Activated naive CD4-positive, alpha-beta T cell treated with anti-CD3 and anti-CD28 coated beads for 36 hours (primary cell): Measurements from ENCODE around the gene OPN1LW. TPM values are rescaled to one million over a fixed set of nuclear protein-coding genes. Genes with fewer than 3 reads are reported as not detected.

ENCODE experiments used
- CTCF ChIA-PET: fragments of 350-600 bp; sonication (Branson Sonifier 250); formaldehyde crosslinking; loops from one replicate; lab custom pipeline; 2021; ENCODE audit warnings: antibody characterized with exemption; lab: Charles Lee
- DNase-seq: peaks from one replicate; pipeline ENCODE4 v3.0.0-alpha.2; 2020
- H3K27ac Mint-ChIP-seq: one replicate; pipeline ENCODE4 v1.8.0; 2021; ENCODE audit warnings: mild to moderate bottlenecking, mixed read lengths
- H3K27me3 Mint-ChIP-seq: one replicate; pipeline ENCODE4 v1.8.0; 2021; ENCODE audit warnings: low read depth, mixed read lengths
- H3K36me3 Mint-ChIP-seq: one replicate; pipeline ENCODE4 v1.8.0; 2021; ENCODE audit warnings: low read depth, mixed read lengths
- H3K4me1 Mint-ChIP-seq: one replicate; pipeline ENCODE4 v1.8.0; 2021; ENCODE audit warnings: low read depth, mixed read lengths
- H3K4me3 Mint-ChIP-seq: one replicate; pipeline ENCODE4 v1.8.0; 2021; ENCODE audit warnings: mild to moderate bottlenecking, moderate library complexity, mixed read lengths
- H3K9me3 Mint-ChIP-seq: one replicate; pipeline ENCODE4 v1.8.0; 2021; ENCODE audit warnings: mixed read lengths
- intact Hi-C: fragments of 100-400 bp; cut with micrococcal nuclease; formaldehyde crosslinking; loops from one replicate; pipeline ENCODE4 v1.15.1; 2023
- total RNA-seq, 2 experiments: library from RNA; stranded (reverse); gene quantifications; one replicate each; pipeline ENCODE4 v1.2.3, GENCODE V29; 2021

The OPN1LW gene
- total RNA-seq, 2 experiments from 2014 or later = not detected

GRCh38 chrX:154117566-154117965, 26.5 kb upstream of the OPN1LW start:
- H3K4me3 Mint-ChIP-seq = no peak overlapping the region
- DNase-seq = no peak
- intact Hi-C loops = no loop called here
- H3K36me3 Mint-ChIP-seq = no peaks in the 10 kb centered on the region
- H3K9me3 Mint-ChIP-seq = no peaks in the 10 kb centered on the region
- no peak overlapping the region for H3K27ac Mint-ChIP-seq
- peaks cover 6% of the 10 kb centered on the region for H3K4me1 Mint-ChIP-seq
- CTCF ChIA-PET = interaction anchor here (0.7 kb wide), 1 partner anchor 417 kb away, joined by 3 read pairs; no protein-coding TSS in a partner anchor
- no peaks in the 10 kb centered on the region for H3K27me3 Mint-ChIP-seq

- no peak overlapping the region for H3K27ac Mint-ChIP-seq
- CTCF ChIA-PET = interaction anchor here (1.2 kb wide), 1 partner anchor 28 kb away, joined by 3 read pairs; no protein-coding TSS in a partner anchor
- no peak for DNase-seq
- intact Hi-C loops = no loop called here
- no peaks in the 10 kb centered on the region for H3K36me3 Mint-ChIP-seq
- H3K27me3 Mint-ChIP-seq = no peaks in the 10 kb centered on the region
- no peak overlapping the region for H3K4me3 Mint-ChIP-seq
- H3K4me1 Mint-ChIP-seq = peaks cover 14% of the 10 kb centered on the region
- H3K9me3 Mint-ChIP-seq = no peaks in the 10 kb centered on the region
Measured at GRCh38 chrX:154120567-154120966, 23.5 kb upstream of the OPN1LW start.

GRCh38 chrX:154121207-154121606, 22.8 kb upstream of the OPN1LW start:
- no peak for DNase-seq
- no peak overlapping the region for H3K4me3 Mint-ChIP-seq
- no peaks in the 10 kb centered on the region for H3K36me3 Mint-ChIP-seq
- H3K27me3 Mint-ChIP-seq = no peaks in the 10 kb centered on the region
- CTCF ChIA-PET = interaction anchor here (1.2 kb wide), 1 partner anchor 29 kb away, joined by 3 read pairs; no protein-coding TSS in a partner anchor
- no peaks in the 10 kb centered on the region for H3K9me3 Mint-ChIP-seq
- H3K27ac Mint-ChIP-seq = no peak overlapping the region
- intact Hi-C loops = no loop called here
- peaks cover 13% of the 10 kb centered on the region for H3K4me1 Mint-ChIP-seq

- H3K36me3 Mint-ChIP-seq = no peaks in the 10 kb centered on the region
- no peak overlapping the region for H3K4me3 Mint-ChIP-seq
- intact Hi-C loops = no loop called here
- H3K4me1 Mint-ChIP-seq = peaks cover 13% of the 10 kb centered on the region
- H3K27ac Mint-ChIP-seq = no peak overlapping the region
- CTCF ChIA-PET = interaction anchor here (0.9 kb wide), 1 partner anchor 22 kb away, joined by 3 read pairs; no protein-coding TSS in a partner anchor
- no peaks in the 10 kb centered on the region for H3K27me3 Mint-ChIP-seq
- H3K9me3 Mint-ChIP-seq = no peaks in the 10 kb centered on the region
- no peak for DNase-seq
Measured at GRCh38 chrX:154121961-154122360, 22.1 kb upstream of the OPN1LW start.

- peak overlapping the region; percentile 36 for H3K27ac Mint-ChIP-seq
- no peaks in the 10 kb centered on the region for H3K9me3 Mint-ChIP-seq
- H3K4me3 Mint-ChIP-seq = peak overlapping the region; percentile 23
- H3K36me3 Mint-ChIP-seq = no peaks in the 10 kb centered on the region
- intact Hi-C loops = no loop called here
- peak; percentile 36 for DNase-seq
- H3K27me3 Mint-ChIP-seq = no peaks in the 10 kb centered on the region
- peaks cover 13% of the 10 kb centered on the region for H3K4me1 Mint-ChIP-seq
- CTCF ChIA-PET = interaction anchor here (0.5 to 2.3 kb wide), 5 partner anchors 14 to 188 kb away, joined by 3 to 8 read pairs (median 4); no protein-coding TSS in a partner anchor
Measured at GRCh38 chrX:154123241-154124219, 20.5 kb upstream of the OPN1LW start.

GRCh38 chrX:154125391-154126040, 18.5 kb upstream of the OPN1LW start:
- no peaks in the 10 kb centered on the region for H3K27me3 Mint-ChIP-seq

GRCh38 chrX:154126101-154126500, 17.9 kb upstream of the OPN1LW start:
- DNase-seq = no peak
- Mint-ChIP-seq H3K9me3 (no peaks in the 10 kb centered on the region), H3K36me3 (no peaks in the 10 kb centered on the region), H3K4me1 (peaks cover 13% of the 10 kb centered on the region), H3K27me3 (no peaks in the 10 kb centered on the region), H3K4me3 (no peak overlapping the region), H3K27ac (no peak overlapping the region)
- intact Hi-C loops = no loop called here
- CTCF ChIA-PET = interaction anchor here (1.2 to 2.2 kb wide), 2 partner anchors 8 to 9 kb away, joined by 3 to 4 read pairs; no protein-coding TSS in a partner anchor

More at GRCh38 chrX:154125391-154126040, 18.5 kb upstream of the OPN1LW start:
- intact Hi-C loops = no loop called here
- Mint-ChIP-seq H3K36me3 (no peaks in the 10 kb centered on the region), H3K4me1 (peaks cover 13% of the 10 kb centered on the region), H3K27ac (no peak overlapping the region), H3K9me3 (no peaks in the 10 kb centered on the region), H3K4me3 (no peak overlapping the region)
- CTCF ChIA-PET = interaction anchor here (1.2 to 2.3 kb wide), 3 partner anchors 8 to 12 kb away, joined by 3 to 5 read pairs (median 4); no protein-coding TSS in a partner anchor
- DNase-seq = no peak

- no peaks in the 10 kb centered on the region for H3K9me3 Mint-ChIP-seq
- no peak overlapping the region for H3K27ac Mint-ChIP-seq
- H3K4me1 Mint-ChIP-seq = peaks cover 11% of the 10 kb centered on the region
- no peak for DNase-seq
- CTCF ChIA-PET = no interaction called here
- no peak overlapping the region for H3K4me3 Mint-ChIP-seq
- H3K36me3 Mint-ChIP-seq = no peaks in the 10 kb centered on the region
- no peaks in the 10 kb centered on the region for H3K27me3 Mint-ChIP-seq
- intact Hi-C loops = no loop called here
Measured at GRCh38 chrX:154131955-154132354, 12.1 kb upstream of the OPN1LW start.

- Mint-ChIP-seq H3K27ac (no peak overlapping the region), H3K36me3 (no peaks in the 10 kb centered on the region), H3K9me3 (no peaks in the 10 kb centered on the region), H3K4me1 (peaks cover 11% of the 10 kb centered on the region), H3K27me3 (no peaks in the 10 kb centered on the region), H3K4me3 (no peak overlapping the region)
- intact Hi-C loops = no loop called here
- CTCF ChIA-PET = no interaction called here
- no peak for DNase-seq
Measured at GRCh38 chrX:154132366-154132765, 11.7 kb upstream of the OPN1LW start.

- Mint-ChIP-seq H3K27ac (no peak overlapping the region), H3K4me1 (peaks cover 11% of the 10 kb centered on the region), H3K27me3 (no peaks in the 10 kb centered on the region), H3K4me3 (peak overlapping the region; percentile 24), H3K9me3 (no peaks in the 10 kb centered on the region), H3K36me3 (no peaks in the 10 kb centered on the region)
- peak; percentile 14 for DNase-seq
- CTCF ChIA-PET = interaction anchor here (0.6 to 1.5 kb wide), 6 partner anchors 9 to 355 kb away, joined by 3 to 4 read pairs (median 3); partner anchors contain the start of genes IRAK1 and SLC10A3
- intact Hi-C loops = loop anchor here (1.0 kb wide), 1 partner anchor 38 kb away; the partner anchor contains the start of gene MECP2
Measured at GRCh38 chrX:154135458-154136229, 8.4 kb upstream of the OPN1LW start.

GRCh38 chrX:154136627-154137161, 7.3 kb upstream of the OPN1LW start:
- Mint-ChIP-seq H3K36me3 (no peaks in the 10 kb centered on the region), H3K9me3 (no peaks in the 10 kb centered on the region), H3K27me3 (no peaks in the 10 kb centered on the region), H3K4me1 (peaks cover 11% of the 10 kb centered on the region), H3K4me3 (peak overlapping the region; percentile 75), H3K27ac (peak overlapping the region; percentile 80)
- CTCF ChIA-PET = interaction anchor here (1.0 kb wide), 4 partner anchors 12 to 172 kb away, joined by 3 to 8 read pairs (median 5); partner anchors contain the start of gene IRAK1
- peak; percentile 57 for DNase-seq
- intact Hi-C loops = loop anchor here (1.0 kb wide), 1 partner anchor 39 kb away; the partner anchor contains the start of gene MECP2
